ENCODE data around the gene LDLRAP1.
A peak's percentile ranks its signal among the peaks of the same experiment; 100 is the strongest.

Gene LDLRAP1

GRCh38 chr1:25544819-25545218, 1.4 kb downstream of the LDLRAP1 start:
- Mint-ChIP-seq H3K4me1 (ENCODE audit: low read depth) (peaks cover 25% of the 10 kb centered on the region), H3K9me3 (no peaks in the 10 kb centered on the region), H3K27me3 (ENCODE audit: low read depth) (peaks cover 18% of the 10 kb centered on the region), H3K27ac (no peak overlapping the region), H3K36me3 (ENCODE audit: low read depth) (peaks cover 2% of the 10 kb centered on the region), H3K4me3 (peak overlapping the region; percentile 79)
- no peak for DNase-seq (ENCODE audit: low spot score)

- H3K9me3 Mint-ChIP-seq, result no peaks in the 10 kb centered on the region
- H3K27ac Mint-ChIP-seq, result no peak overlapping the region
- peaks cover 34% of the 10 kb centered on the region for H3K4me1 Mint-ChIP-seq (ENCODE audit: low read depth)
- DNase-seq (ENCODE audit: low spot score), result no peak
- peaks cover 6% of the 10 kb centered on the region for H3K36me3 Mint-ChIP-seq (ENCODE audit: low read depth)
- peak overlapping the region; percentile 41 for H3K4me3 Mint-ChIP-seq
- H3K27me3 Mint-ChIP-seq (ENCODE audit: low read depth), result peaks cover 18% of the 10 kb centered on the region
These were observed 2.4 kb downstream of the LDLRAP1 start for GRCh38 chr1:25545767-25546166.

- Mint-ChIP-seq H3K36me3 (ENCODE audit: low read depth) (peaks cover 8% of the 10 kb centered on the region), H3K4me1 (ENCODE audit: low read depth) (peaks cover 37% of the 10 kb centered on the region), H3K27me3 (ENCODE audit: low read depth) (peaks cover 17% of the 10 kb centered on the region), H3K27ac (no peak overlapping the region), H3K4me3 (no peak overlapping the region), H3K9me3 (no peaks in the 10 kb centered on the region)
- no peak for DNase-seq (ENCODE audit: low spot score)
These were observed 2.8 kb downstream of the LDLRAP1 start for GRCh38 chr1:25546193-25546592.

GRCh38 chr1:25548601-25549000, 5.2 kb downstream of the LDLRAP1 start:
- Mint-ChIP-seq H3K36me3 (ENCODE audit: low read depth) (peaks cover 8% of the 10 kb centered on the region), H3K4me1 (ENCODE audit: low read depth) (peaks cover 42% of the 10 kb centered on the region), H3K27me3 (ENCODE audit: low read depth) (peaks cover 10% of the 10 kb centered on the region), H3K27ac (peak overlapping the region; percentile 29), H3K4me3 (peak overlapping the region; percentile 77), H3K9me3 (no peaks in the 10 kb centered on the region)
- DNase-seq (ENCODE audit: low spot score), result no peak

GRCh38 chr1:25549273-25550154, 6.1 kb downstream of the LDLRAP1 start:
- DNase-seq (ENCODE audit: low spot score), result peak; percentile 84
- Mint-ChIP-seq H3K36me3 (ENCODE audit: low read depth) (peaks cover 8% of the 10 kb centered on the region), H3K4me3 (peak overlapping the region; percentile 77), H3K27me3 (ENCODE audit: low read depth) (peaks cover 9% of the 10 kb centered on the region), H3K9me3 (no peaks in the 10 kb centered on the region), H3K27ac (peak overlapping the region; percentile 89), H3K4me1 (ENCODE audit: low read depth) (peaks cover 40% of the 10 kb centered on the region)

GRCh38 chr1:25550155-25550506, 6.7 kb downstream of the LDLRAP1 start:
- Mint-ChIP-seq H3K27ac (peak overlapping the region; percentile 89), H3K4me1 (ENCODE audit: low read depth) (peaks cover 36% of the 10 kb centered on the region), H3K4me3 (peak overlapping the region; percentile 77), H3K27me3 (ENCODE audit: low read depth) (peaks cover 6% of the 10 kb centered on the region), H3K36me3 (ENCODE audit: low read depth) (peaks cover 8% of the 10 kb centered on the region), H3K9me3 (no peaks in the 10 kb centered on the region)
- DNase-seq (ENCODE audit: low spot score), result no peak

GRCh38 chr1:25550683-25551310, 7.4 kb downstream of the LDLRAP1 start:
- H3K9me3 Mint-ChIP-seq, result no peaks in the 10 kb centered on the region
- peak overlapping the region; percentile 77 for H3K4me3 Mint-ChIP-seq
- H3K4me1 Mint-ChIP-seq (ENCODE audit: low read depth), result peaks cover 39% of the 10 kb centered on the region
- peaks cover 11% of the 10 kb centered on the region for H3K36me3 Mint-ChIP-seq (ENCODE audit: low read depth)
- peaks cover under 1% of the 10 kb centered on the region for H3K27me3 Mint-ChIP-seq (ENCODE audit: low read depth)
- peak overlapping the region; percentile 89 for H3K27ac Mint-ChIP-seq
- no peak for DNase-seq (ENCODE audit: low spot score)

- no peak for DNase-seq (ENCODE audit: low spot score)
- no peak overlapping the region for H3K27ac Mint-ChIP-seq
- H3K27me3 Mint-ChIP-seq (ENCODE audit: low read depth), result no peaks in the 10 kb centered on the region
- H3K4me1 Mint-ChIP-seq (ENCODE audit: low read depth), result peaks cover 43% of the 10 kb centered on the region
- no peaks in the 10 kb centered on the region for H3K9me3 Mint-ChIP-seq
- no peak overlapping the region for H3K4me3 Mint-ChIP-seq
- peaks cover 14% of the 10 kb centered on the region for H3K36me3 Mint-ChIP-seq (ENCODE audit: low read depth)
These were observed 10.5 kb downstream of the LDLRAP1 start for GRCh38 chr1:25553749-25554429.

GRCh38 chr1:25554430-25554780, 11.0 kb downstream of the LDLRAP1 start:
- H3K4me3 Mint-ChIP-seq, result no peak overlapping the region
- no peaks in the 10 kb centered on the region for H3K9me3 Mint-ChIP-seq
- H3K36me3 Mint-ChIP-seq (ENCODE audit: low read depth), result peaks cover 17% of the 10 kb centered on the region
- peaks cover 40% of the 10 kb centered on the region for H3K4me1 Mint-ChIP-seq (ENCODE audit: low read depth)
- DNase-seq (ENCODE audit: low spot score), result no peak
- H3K27ac Mint-ChIP-seq, result no peak overlapping the region
- no peaks in the 10 kb centered on the region for H3K27me3 Mint-ChIP-seq (ENCODE audit: low read depth)

GRCh38 chr1:25554886-25555752, 11.7 kb downstream of the LDLRAP1 start:
- no peaks in the 10 kb centered on the region for H3K27me3 Mint-ChIP-seq (ENCODE audit: low read depth)
- H3K27ac Mint-ChIP-seq, result no peak overlapping the region

GRCh38 chr1:25555753-25556092, 12.3 kb downstream of the LDLRAP1 start:
- Mint-ChIP-seq H3K4me1 (ENCODE audit: low read depth) (peaks cover 27% of the 10 kb centered on the region), H3K27ac (no peak overlapping the region), H3K27me3 (ENCODE audit: low read depth) (no peaks in the 10 kb centered on the region), H3K4me3 (no peak overlapping the region), H3K9me3 (no peaks in the 10 kb centered on the region), H3K36me3 (ENCODE audit: low read depth) (peaks cover 15% of the 10 kb centered on the region)
- DNase-seq (ENCODE audit: low spot score), result no peak

More at GRCh38 chr1:25554886-25555752, 11.7 kb downstream of the LDLRAP1 start:
- no peak for DNase-seq (ENCODE audit: low spot score)
- no peak overlapping the region for H3K4me3 Mint-ChIP-seq
- H3K36me3 Mint-ChIP-seq (ENCODE audit: low read depth), result peaks cover 18% of the 10 kb centered on the region
- H3K9me3 Mint-ChIP-seq, result no peaks in the 10 kb centered on the region
- H3K4me1 Mint-ChIP-seq (ENCODE audit: low read depth), result peaks cover 33% of the 10 kb centered on the region

- no peak overlapping the region for H3K27ac Mint-ChIP-seq
- peaks cover 23% of the 10 kb centered on the region for H3K4me1 Mint-ChIP-seq (ENCODE audit: low read depth)
- H3K27me3 Mint-ChIP-seq (ENCODE audit: low read depth), result no peaks in the 10 kb centered on the region
- H3K36me3 Mint-ChIP-seq (ENCODE audit: low read depth), result peaks cover 13% of the 10 kb centered on the region
- no peaks in the 10 kb centered on the region for H3K9me3 Mint-ChIP-seq
- DNase-seq (ENCODE audit: low spot score), result no peak
- no peak overlapping the region for H3K4me3 Mint-ChIP-seq
These were observed 12.8 kb downstream of the LDLRAP1 start for GRCh38 chr1:25556132-25556670.

GRCh38 chr1:25556791-25557476, 13.5 kb downstream of the LDLRAP1 start:
- Mint-ChIP-seq H3K27me3 (ENCODE audit: low read depth) (no peaks in the 10 kb centered on the region), H3K4me1 (ENCODE audit: low read depth) (peaks cover 24% of the 10 kb centered on the region), H3K9me3 (no peaks in the 10 kb centered on the region), H3K4me3 (no peak overlapping the region), H3K36me3 (ENCODE audit: low read depth) (peaks cover 15% of the 10 kb centered on the region), H3K27ac (no peak overlapping the region)
- DNase-seq (ENCODE audit: low spot score), result no peak
